KMS-11 (cell line): ENCODE results near the gene S1PR5.
"Not testable (repeated sequence)": the region's sequence is repeated elsewhere in the genome, so short reads cannot be mapped to it uniquely, and the experiment has no call there.

ENCODE experiments used
- H2AFZ ChIP-seq: fragments of 200-600 bp; sonication (generic); 2 replicates; pipeline ENCODE4 v1.6.1; 2016; ENCODE audit warnings: antibody characterized with exemption, mixed run types, low read depth
- H3K27ac ChIP-seq: fragments of 200-600 bp; sonication (generic); 2 replicates; pipeline ENCODE4 v1.6.1; 2016; ENCODE audit warnings: mild to moderate bottlenecking, mixed run types
- H3K27me3 ChIP-seq: fragments of 200-600 bp; sonication (generic); 2 replicates; pipeline ENCODE4 v1.6.1; 2017; ENCODE audit warnings: mild to moderate bottlenecking, low read depth, mixed run types, moderate library complexity; ENCODE audit not compliant: insufficient read depth
- H3K36me3 ChIP-seq: fragments of 200-600 bp; sonication (generic); 2 replicates; pipeline ENCODE4 v1.6.1; 2017; ENCODE audit warnings: mild to moderate bottlenecking, mixed run types; ENCODE audit not compliant: insufficient read depth
- H3K4me1 ChIP-seq: fragments of 200-600 bp; sonication (generic); 2 replicates; pipeline ENCODE4 v1.6.1; 2016; ENCODE audit warnings: mild to moderate bottlenecking, low read depth, mixed run types; ENCODE audit not compliant: poor library complexity, severe bottlenecking
- H3K4me2 ChIP-seq: fragments of 200-600 bp; sonication (generic); 2 replicates; pipeline ENCODE4 v1.7.0; 2016; ENCODE audit warnings: mild to moderate bottlenecking, mixed run types
- H3K4me3 ChIP-seq: fragments of 200-600 bp; sonication (generic); IDR thresholded peaks from 2 replicates; pipeline ENCODE4 v1.6.1; 2017; ENCODE audit warnings: low read depth, low read length, mixed read lengths; ENCODE audit not compliant: insufficient read depth
- H3K79me2 ChIP-seq: fragments of 200-600 bp; sonication (generic); 2 replicates; pipeline ENCODE4 v1.6.1; 2016; ENCODE audit warnings: low read depth, mixed run types; ENCODE audit not compliant: insufficient read depth
- H3K9ac ChIP-seq: fragments of 200-600 bp; sonication (generic); 2 replicates; pipeline ENCODE4 v1.6.1; 2016; ENCODE audit warnings: mild to moderate bottlenecking, mixed run types
- H4K20me1 ChIP-seq: fragments of 200-600 bp; sonication (generic); 2 replicates; pipeline ENCODE4 v1.6.1; 2016; ENCODE audit warnings: mild to moderate bottlenecking, mixed run types; ENCODE audit not compliant: insufficient read depth
- CTCF ChIP-seq: fragments of 200-600 bp; sonication (generic); conservative IDR thresholded peaks from 2 replicates; pipeline ENCODE4 v1.6.1; 2017; ENCODE audit warnings: low read depth, mild to moderate bottlenecking, antibody characterized with exemption, low read length, moderate library complexity, mixed read lengths

S1PR5 gene

GRCh38 chr19:10552510-10553053 lies 35.3 kb upstream of the S1PR5 start:
- no peak overlapping the region for H3K4me2 ChIP-seq
- H2AFZ ChIP-seq = no peak overlapping the region
- no peak overlapping the region for H3K9ac ChIP-seq
- no peaks in the 10 kb centered on the region for H3K79me2 ChIP-seq
- peaks cover 5% of the 10 kb centered on the region; the same call in 1 of the 2 replicates for H3K36me3 ChIP-seq
- no peak overlapping the region for H3K27ac ChIP-seq
- TF ChIP-seq CTCF = no peak
- H3K4me3 ChIP-seq = no peak overlapping the region
- H3K4me1 ChIP-seq = peaks cover 6% of the 10 kb centered on the region
- no peaks in the 10 kb centered on the region for H4K20me1 ChIP-seq
- H3K27me3 ChIP-seq = no peaks in the 10 kb centered on the region

- no peak overlapping the region for H3K4me3 ChIP-seq
- H3K36me3 ChIP-seq = peaks cover 5% of the 10 kb centered on the region; the same call in 1 of the 2 replicates
- H3K27me3 ChIP-seq = no peaks in the 10 kb centered on the region
- peaks cover 6% of the 10 kb centered on the region for H3K4me1 ChIP-seq
- no peaks in the 10 kb centered on the region for H3K79me2 ChIP-seq
- no peak overlapping the region for H3K4me2 ChIP-seq
- H3K9ac ChIP-seq = no peak overlapping the region
- no peaks in the 10 kb centered on the region for H4K20me1 ChIP-seq
- no peak overlapping the region for H3K27ac ChIP-seq
- no peak for TF ChIP-seq CTCF
- H2AFZ ChIP-seq = no peak overlapping the region
These were observed 34.6 kb upstream of the S1PR5 start for GRCh38 chr19:10551698-10552301.

- H3K9ac ChIP-seq, H3K4me1 ChIP-seq, H3K27ac ChIP-seq, H3K79me2 ChIP-seq, H3K36me3 ChIP-seq, H3K4me3 ChIP-seq, H2AFZ ChIP-seq, H3K4me2 ChIP-seq, H3K27me3 ChIP-seq, H4K20me1 ChIP-seq: not testable (repeated sequence)
These were observed 33.8 kb upstream of the S1PR5 start for GRCh38 chr19:10551006-10551405.

- Histone ChIP-seq H3K4me1 (peaks cover 9% of the 10 kb centered on the region), H3K79me2 (0 out of 2 replicates have a peak, but pooled peaks cover under 1% of the 10 kb centered on the region), H3K27ac (no peak overlapping the region), H3K9ac (no peak overlapping the region), H3K27me3 (no peaks in the 10 kb centered on the region), H4K20me1 (no peaks in the 10 kb centered on the region), H3K36me3 (peaks cover 5% of the 10 kb centered on the region; the same call in 1 of the 2 replicates), H2AFZ (no peak overlapping the region), H3K4me3 (no peak overlapping the region), H3K4me2 (no peak overlapping the region)
- no peak for TF ChIP-seq CTCF
These were observed 33.1 kb upstream of the S1PR5 start for GRCh38 chr19:10550336-10550735.

GRCh38 chr19:10549733-10550132 lies 32.5 kb upstream of the S1PR5 start:
- Histone ChIP-seq H3K27ac (no peak overlapping the region), H3K9ac (no peak overlapping the region), H3K27me3 (no peaks in the 10 kb centered on the region), H3K4me2 (no peak overlapping the region), H3K79me2 (peaks cover 7% of the 10 kb centered on the region; the same call in 1 of the 2 replicates), H4K20me1 (no peaks in the 10 kb centered on the region), H3K4me3 (no peak overlapping the region), H3K4me1 (peaks cover 12% of the 10 kb centered on the region), H2AFZ (no peak overlapping the region), H3K36me3 (peaks cover 5% of the 10 kb centered on the region; the same call in 1 of the 2 replicates)
- TF ChIP-seq CTCF = no peak
